ENCODE data around the gene ACTR6.
"Not testable (repeated sequence)": the region's sequence is repeated elsewhere in the genome, so short reads cannot be mapped to it uniquely, and the experiment has no call there.

Gene ACTR6

GRCh38 chr12:100176493-100176892, 24.1 kb upstream of the ACTR6 start:
- DNase-seq; intact Hi-C loops (cut with DNase I): not testable (repeated sequence)

- intact Hi-C loops (cut with DNase I): no loop called here
- DNase-seq: no peak
Observed at GRCh38 chr12:100179252-100179651, 21.4 kb upstream of the ACTR6 start.

GRCh38 chr12:100184549-100185145, 16.0 kb upstream of the ACTR6 start:
- no peak for DNase-seq
- intact Hi-C loops (cut with DNase I): no loop called here

GRCh38 chr12:100185361-100185894, 15.2 kb upstream of the ACTR6 start:
- DNase-seq: peak in 40 of 42 donors; percentile 30 to 87 (median 60)
- intact Hi-C loops (cut with DNase I): no loop called here

GRCh38 chr12:100186071-100186470, 14.5 kb upstream of the ACTR6 start:
- DNase-seq: peak in 7 of 42 donors; percentile 12 to 51 (median 25)
- intact Hi-C loops (cut with DNase I): no loop called here

GRCh38 chr12:100187068-100187467, 13.5 kb upstream of the ACTR6 start:
- DNase-seq: peak in 1 of 42 donors; percentile 25
- intact Hi-C loops (cut with DNase I): no loop called here

GRCh38 chr12:100187857-100188519, 12.6 kb upstream of the ACTR6 start:
- intact Hi-C loops (cut with DNase I): no loop called here
- peak in 1 of 42 donors; percentile 12 for DNase-seq

GRCh38 chr12:100188888-100189635, 11.6 kb upstream of the ACTR6 start:
- DNase-seq: peak in 1 of 42 donors; percentile 32
- intact Hi-C loops (cut with DNase I): not testable (repeated sequence)

- peak in 1 of 42 donors; percentile 33 for DNase-seq
- intact Hi-C loops (cut with DNase I): no loop called here
Observed at GRCh38 chr12:100189636-100190394, 10.8 kb upstream of the ACTR6 start.

- intact Hi-C loops (cut with DNase I): no loop called here
- peak in 1 of 42 donors; percentile 24 for DNase-seq
Observed at GRCh38 chr12:100193085-100193484, 7.5 kb upstream of the ACTR6 start.

GRCh38 chr12:100197486-100197885, 3.1 kb upstream of the ACTR6 start:
- intact Hi-C loops (cut with DNase I): no loop called here
- DNase-seq: no peak

GRCh38 chr12:100199023-100199346, 1.6 kb upstream of the ACTR6 start:
- intact Hi-C loops (cut with DNase I): no loop called here
- no peak for DNase-seq

- intact Hi-C loops (cut with DNase I): no loop called here
- DNase-seq: peak in 40 of 42 donors; percentile 21 to 74 (median 50)
Observed at GRCh38 chr12:100199347-100200149, 1.1 kb upstream of the ACTR6 start.

GRCh38 chr12:100201604-100202423, 1.2 kb downstream of the ACTR6 start:
- DNase-seq: no peak
- intact Hi-C loops (cut with DNase I): no loop called here

GRCh38 chr12:100207311-100207710, 6.7 kb downstream of the ACTR6 start:
- no peak for DNase-seq
- intact Hi-C loops (cut with DNase I): no loop called here

- intact Hi-C loops (cut with DNase I): no loop called here
Observed at GRCh38 chr12:100208834-100209233, 8.2 kb downstream of the ACTR6 start.

GRCh38 chr12:100211698-100212097, 11.1 kb downstream of the ACTR6 start:
- DNase-seq: no peak
- intact Hi-C loops (cut with DNase I): no loop called here

More at GRCh38 chr12:100208834-100209233, 8.2 kb downstream of the ACTR6 start:
- DNase-seq: peak in 1 of 42 donors; percentile 17
